Measurements from ENCODE around the gene NRXN3. TPM values are rescaled to one million over a fixed set of nuclear protein-coding genes. Genes with fewer than 3 reads are reported as not detected.

Gene NRXN3
- total RNA-seq, 2 donors from 2014 or later, result not detected

GRCh38 chr14:78857974-78858373, 687.8 kb downstream of the NRXN3 start:
- H3K4me3 Mint-ChIP-seq, result no peak overlapping the region
- H3K9me3 Mint-ChIP-seq, result peaks cover 0 to 2% of the 10 kb centered on the region in 2 donors
- H3K36me3 Mint-ChIP-seq (ENCODE audit: insufficient read depth in 2 of 2), result no peaks in the 10 kb centered on the region
- no peaks in the 10 kb centered on the region for H3K27me3 Mint-ChIP-seq (ENCODE audit: low read depth)
- no peak for ATAC-seq (replicated peaks in 1 of 2)
- H3K27ac Mint-ChIP-seq, result no peak overlapping the region
- DNase-seq, result no peak
- H3K4me1 Mint-ChIP-seq (ENCODE audit: low read depth), result no peaks in the 10 kb centered on the region

DNA sequence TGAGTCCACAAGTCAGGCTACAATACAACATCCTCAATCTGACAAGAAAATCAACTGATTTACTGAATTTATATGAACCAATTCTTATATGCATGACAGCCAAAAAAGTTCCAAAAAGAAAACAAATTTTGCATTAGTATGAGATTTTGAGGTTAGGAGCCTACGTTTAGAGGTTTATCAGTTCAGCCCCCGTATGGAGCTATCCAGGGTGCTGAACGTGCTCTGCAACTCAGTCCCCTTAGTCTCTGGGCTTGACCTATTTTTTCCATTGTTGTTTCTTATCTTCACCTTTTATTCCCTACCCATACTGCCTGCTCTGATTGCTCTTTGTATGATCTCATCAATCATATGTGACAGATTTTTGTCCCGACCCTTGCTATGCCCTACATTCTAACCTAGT, 693.0 kb downstream of the NRXN3 start:
- ATAC-seq (replicated peaks in 1 of 2) (no peak), DNase-seq (peak; percentile 3 to 8)
- no peaks in the 10 kb centered on the region for H3K36me3 Mint-ChIP-seq (ENCODE audit: insufficient read depth in 2 of 2)
- no peaks in the 10 kb centered on the region for H3K27me3 Mint-ChIP-seq (ENCODE audit: low read depth)
- peaks cover 0 to 6% of the 10 kb centered on the region in 2 donors for H3K9me3 Mint-ChIP-seq
- H3K27ac Mint-ChIP-seq, result no peak overlapping the region
- H3K4me1 Mint-ChIP-seq (ENCODE audit: low read depth), result no peaks in the 10 kb centered on the region
- no peak overlapping the region for H3K4me3 Mint-ChIP-seq

GRCh38 chr14:78872837-78873236, 702.7 kb downstream of the NRXN3 start:
- Mint-ChIP-seq H3K36me3 (ENCODE audit: insufficient read depth in 2 of 2) (no peaks in the 10 kb centered on the region), H3K27me3 (ENCODE audit: low read depth) (no peaks in the 10 kb centered on the region), H3K27ac (no peak overlapping the region), H3K4me1 (ENCODE audit: low read depth) (no peaks in the 10 kb centered on the region), H3K9me3 (peaks cover 0 to 4% of the 10 kb centered on the region in 2 donors), H3K4me3 (no peak overlapping the region)
- no peak for DNase-seq
- no peak for ATAC-seq (replicated peaks in 1 of 2)

DNA sequence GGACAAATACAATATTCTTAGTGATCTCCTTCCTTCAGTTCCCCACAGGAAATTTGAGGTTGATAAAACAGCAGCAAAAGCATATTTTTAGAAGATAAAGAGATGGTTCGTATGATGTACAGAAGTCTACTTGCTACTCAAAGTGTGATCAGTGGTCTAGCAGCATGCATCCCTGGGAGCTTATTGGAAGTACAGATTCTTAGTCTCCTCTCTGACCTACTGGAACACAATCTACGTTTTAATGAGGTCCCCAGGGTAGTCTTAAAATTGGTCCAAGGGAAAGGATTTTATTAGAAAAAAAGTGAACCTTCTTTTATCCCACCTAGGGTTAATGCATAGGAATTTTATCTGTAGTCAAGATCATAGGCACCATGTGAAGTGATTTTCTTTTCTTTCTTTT, 703.4 kb downstream of the NRXN3 start:
- Mint-ChIP-seq H3K27me3 (ENCODE audit: low read depth) (no peaks in the 10 kb centered on the region), H3K9me3 (peaks cover 0 to 4% of the 10 kb centered on the region in 2 donors), H3K4me1 (ENCODE audit: low read depth) (no peaks in the 10 kb centered on the region), H3K27ac (no peak overlapping the region), H3K4me3 (no peak overlapping the region), H3K36me3 (ENCODE audit: insufficient read depth in 2 of 2) (no peaks in the 10 kb centered on the region)
- ATAC-seq (replicated peaks in 1 of 2) (no peak), DNase-seq (no peak)

DNA sequence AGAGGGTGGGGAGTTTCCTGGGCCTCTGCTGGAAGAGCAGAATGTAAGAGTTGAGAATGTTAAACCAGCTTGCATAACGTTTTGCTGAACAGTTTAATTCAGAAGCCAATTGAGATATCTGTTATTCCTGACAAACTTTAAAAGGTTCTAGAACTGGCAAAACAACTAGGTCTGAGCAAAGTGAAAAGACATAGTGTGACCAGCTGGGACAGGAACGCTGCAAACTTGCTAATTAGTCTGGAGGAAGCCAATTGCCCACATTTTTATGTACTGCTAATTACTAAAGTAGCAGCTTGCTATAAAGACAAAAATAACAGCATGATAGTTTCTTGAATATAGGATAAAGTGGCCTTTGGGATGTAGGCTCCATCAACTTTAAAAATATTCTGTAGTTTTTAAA, 704.9 kb downstream of the NRXN3 start:
- no peak overlapping the region for H3K27ac Mint-ChIP-seq
- no peak for ATAC-seq (replicated peaks in 1 of 2)
- no peaks in the 10 kb centered on the region for H3K36me3 Mint-ChIP-seq (ENCODE audit: insufficient read depth in 2 of 2)
- peaks cover 0 to 3% of the 10 kb centered on the region in 2 donors for H3K9me3 Mint-ChIP-seq
- no peaks in the 10 kb centered on the region for H3K4me1 Mint-ChIP-seq (ENCODE audit: low read depth)
- no peak for DNase-seq
- H3K27me3 Mint-ChIP-seq (ENCODE audit: low read depth), result no peaks in the 10 kb centered on the region
- H3K4me3 Mint-ChIP-seq, result no peak overlapping the region

DNA sequence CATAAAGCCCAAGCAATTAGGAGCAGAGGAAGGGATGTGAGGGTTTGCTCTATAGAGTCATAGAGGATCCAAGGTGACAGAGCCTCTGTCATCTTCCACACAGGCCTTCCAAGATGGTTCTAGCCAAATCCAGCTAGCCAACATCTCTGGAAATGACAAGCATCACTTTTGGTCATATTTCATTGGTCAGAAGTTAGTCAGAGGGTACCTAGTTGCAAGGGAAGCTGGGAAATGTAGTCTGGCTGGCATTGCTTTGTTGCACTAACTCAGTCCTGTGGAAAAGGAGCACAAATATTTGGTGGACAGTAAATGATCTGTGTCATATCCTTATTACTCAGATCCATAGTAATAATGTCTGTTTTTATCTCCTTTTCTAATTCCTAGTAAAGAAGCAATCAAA, 715.7 kb downstream of the NRXN3 start:
- no peak overlapping the region for H3K27ac Mint-ChIP-seq
- no peaks in the 10 kb centered on the region for H3K4me1 Mint-ChIP-seq (ENCODE audit: low read depth)
- no peak for ATAC-seq (replicated peaks in 1 of 2)

DNA sequence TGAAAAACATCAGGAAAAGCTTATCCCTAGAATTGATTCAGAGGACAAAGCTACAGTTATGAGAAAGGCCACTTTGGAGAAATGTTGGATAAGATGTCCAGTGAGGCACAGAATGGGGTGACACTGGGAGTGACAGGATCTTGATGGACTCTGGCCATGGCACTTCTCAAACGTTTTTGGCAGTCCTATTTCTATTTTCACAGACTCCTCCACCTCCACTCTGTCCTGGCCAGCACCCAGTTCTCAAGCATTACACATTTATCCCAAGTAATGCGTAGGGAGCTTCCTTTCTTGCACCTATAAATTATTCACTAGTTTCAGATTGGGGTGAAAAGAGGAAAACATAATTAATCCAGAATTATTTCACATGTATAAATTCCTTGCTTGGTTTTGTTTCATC, 727.3 kb downstream of the NRXN3 start:
- no peaks in the 10 kb centered on the region for H3K27me3 Mint-ChIP-seq (ENCODE audit: low read depth)

More for the DNA sequence above, 715.7 kb downstream of the NRXN3 start:
- Mint-ChIP-seq H3K9me3 (peaks cover 3 to 5% of the 10 kb centered on the region in 2 donors), H3K4me3 (no peak overlapping the region), H3K27me3 (ENCODE audit: low read depth) (no peaks in the 10 kb centered on the region), H3K36me3 (ENCODE audit: insufficient read depth in 2 of 2) (peaks cover 0 to 3% of the 10 kb centered on the region in 2 donors)
- no peak for DNase-seq

DNA sequence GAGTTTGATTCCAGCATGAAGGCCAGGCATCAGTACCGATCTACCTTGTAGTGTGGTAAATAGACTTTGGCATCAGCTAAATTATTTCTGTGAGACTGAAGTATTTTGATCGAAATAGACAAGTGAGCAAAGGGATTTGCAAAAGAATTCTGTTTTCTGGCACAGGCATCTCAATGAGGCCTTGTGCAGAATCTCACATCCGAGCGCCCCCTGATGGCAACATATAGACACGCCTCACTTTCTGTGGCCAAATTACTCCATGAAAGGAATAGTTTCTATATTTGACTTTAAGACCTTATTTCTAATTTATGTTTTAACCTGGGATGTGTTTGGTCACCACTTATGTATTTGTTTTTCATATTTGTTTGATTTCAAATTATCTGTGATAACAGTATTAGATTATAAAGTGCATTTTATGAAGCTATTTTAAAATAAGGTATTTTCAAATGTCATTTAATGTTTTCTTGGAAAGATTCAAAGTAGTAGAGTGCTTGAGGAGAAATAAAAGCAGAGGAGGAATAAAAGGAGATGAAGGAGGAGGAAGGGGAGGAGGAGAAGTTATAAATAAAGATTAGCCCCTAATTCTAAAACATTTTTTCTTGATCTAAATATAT, 731.9 kb downstream of the NRXN3 start:
- no peak for ATAC-seq (replicated peaks in 1 of 2)
- Mint-ChIP-seq H3K4me3 (no peak overlapping the region), H3K27ac (no peak overlapping the region), H3K4me1 (ENCODE audit: low read depth) (no peaks in the 10 kb centered on the region), H3K27me3 (ENCODE audit: low read depth) (peaks cover 5% of the 10 kb centered on the region), H3K36me3 (ENCODE audit: insufficient read depth in 2 of 2) (no peaks in the 10 kb centered on the region), H3K9me3 (peaks cover 0 to 2% of the 10 kb centered on the region in 2 donors)
- DNase-seq, result peak; percentile 1 to 4

More for the DNA sequence above, 727.3 kb downstream of the NRXN3 start:
- no peak overlapping the region for H3K27ac Mint-ChIP-seq
- no peaks in the 10 kb centered on the region for H3K36me3 Mint-ChIP-seq (ENCODE audit: insufficient read depth in 2 of 2)
- H3K9me3 Mint-ChIP-seq, result peaks cover 1 to 2% of the 10 kb centered on the region in 2 donors
- H3K4me3 Mint-ChIP-seq, result no peak overlapping the region
- H3K4me1 Mint-ChIP-seq (ENCODE audit: low read depth), result no peaks in the 10 kb centered on the region
- ATAC-seq (replicated peaks in 1 of 2), result no peak
- no peak for DNase-seq

GRCh38 chr14:78904094-78904493, 733.9 kb downstream of the NRXN3 start:
- Mint-ChIP-seq H3K27me3 (ENCODE audit: low read depth) (peaks cover 5% of the 10 kb centered on the region), H3K36me3 (ENCODE audit: insufficient read depth in 2 of 2) (no peaks in the 10 kb centered on the region), H3K4me3 (no peak overlapping the region), H3K27ac (no peak overlapping the region), H3K4me1 (ENCODE audit: low read depth) (no peaks in the 10 kb centered on the region), H3K9me3 (peaks cover 0 to 5% of the 10 kb centered on the region in 2 donors)
- DNase-seq (no peak), ATAC-seq (replicated peaks in 1 of 2) (no peak)

DNA sequence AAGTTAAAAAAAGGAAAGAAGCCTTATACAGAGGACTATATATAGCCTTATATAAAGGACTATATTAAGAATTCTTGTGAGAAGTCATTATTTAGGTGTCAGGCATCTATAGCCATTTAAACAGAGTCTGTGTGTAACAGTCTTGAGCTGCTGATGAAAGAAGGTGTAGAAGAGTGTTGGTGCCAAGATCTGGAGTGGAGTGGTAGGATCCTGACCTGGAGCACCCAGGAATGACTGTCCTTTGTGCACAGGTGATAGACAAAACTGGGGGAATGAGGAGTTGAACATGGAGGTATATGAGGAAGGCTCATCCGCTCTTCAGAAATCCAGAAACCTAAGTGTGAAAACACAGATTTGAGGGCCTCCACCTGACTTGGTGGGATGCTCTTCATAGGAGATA, 747.3 kb downstream of the NRXN3 start:
- Mint-ChIP-seq H3K9me3 (peaks cover 2% of the 10 kb centered on the region in 2 donors), H3K27ac (no peak overlapping the region), H3K4me3 (no peak overlapping the region), H3K36me3 (ENCODE audit: insufficient read depth in 2 of 2) (no peaks in the 10 kb centered on the region), H3K4me1 (ENCODE audit: low read depth) (no peaks in the 10 kb centered on the region), H3K27me3 (ENCODE audit: low read depth) (peaks cover 11% of the 10 kb centered on the region)
- DNase-seq (no peak), ATAC-seq (replicated peaks in 1 of 2) (no peak)

DNA sequence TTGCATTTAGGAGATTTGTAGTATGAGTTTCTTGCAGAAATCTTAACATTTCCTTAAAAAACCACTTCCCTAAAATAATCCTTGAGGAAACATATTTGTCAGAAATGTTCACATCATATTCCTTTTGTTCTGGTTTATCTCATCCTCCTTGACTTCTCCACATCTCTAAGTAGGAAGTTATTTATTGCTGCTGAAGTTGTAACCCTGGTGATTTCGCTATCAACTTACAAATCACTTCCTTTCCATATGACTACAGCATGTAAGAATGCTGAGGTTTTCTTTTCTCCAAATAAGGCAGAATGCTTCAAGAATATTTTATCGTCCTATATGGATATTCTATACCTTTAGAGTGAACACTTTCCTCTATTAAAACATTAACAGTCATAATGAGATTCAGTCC, 751.7 kb downstream of the NRXN3 start:
- Mint-ChIP-seq H3K9me3 (peaks cover 2% of the 10 kb centered on the region in 2 donors), H3K4me1 (ENCODE audit: low read depth) (no peaks in the 10 kb centered on the region), H3K27ac (no peak overlapping the region), H3K4me3 (no peak overlapping the region), H3K27me3 (ENCODE audit: low read depth) (no peaks in the 10 kb centered on the region), H3K36me3 (ENCODE audit: insufficient read depth in 2 of 2) (no peaks in the 10 kb centered on the region)
- no peak for ATAC-seq (replicated peaks in 1 of 2)
- no peak for DNase-seq

DNA sequence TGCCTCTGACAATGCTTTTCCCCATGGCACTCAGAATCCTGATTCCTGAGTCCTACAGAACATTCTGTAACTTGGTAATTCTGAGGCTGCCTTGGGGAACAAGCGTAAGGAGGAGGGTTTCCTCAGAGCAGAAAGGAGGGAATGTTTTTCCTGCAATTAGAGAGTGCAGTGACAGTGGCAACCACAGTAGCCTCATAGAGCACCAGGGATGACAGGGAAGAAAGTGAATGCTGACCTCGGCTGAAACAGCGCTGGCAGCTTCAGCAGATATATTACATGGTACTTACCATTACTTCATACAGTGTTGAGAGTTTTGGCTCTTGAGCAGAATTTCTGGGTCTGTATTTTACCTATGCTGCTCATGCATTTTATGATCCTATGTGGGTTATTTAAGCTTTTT, 757.1 kb downstream of the NRXN3 start:
- Mint-ChIP-seq H3K27me3 (ENCODE audit: low read depth) (no peaks in the 10 kb centered on the region), H3K4me3 (no peak overlapping the region), H3K9me3 (no peaks in the 10 kb centered on the region), H3K27ac (no peak overlapping the region), H3K4me1 (ENCODE audit: low read depth) (no peaks in the 10 kb centered on the region), H3K36me3 (ENCODE audit: insufficient read depth in 2 of 2) (no peaks in the 10 kb centered on the region)
- DNase-seq, result no peak
- no peak for ATAC-seq (replicated peaks in 1 of 2)

GRCh38 chr14:78933166-78933565, 763.0 kb downstream of the NRXN3 start:
- no peaks in the 10 kb centered on the region for H3K27me3 Mint-ChIP-seq (ENCODE audit: low read depth)
- ATAC-seq (replicated peaks in 1 of 2) (no peak), DNase-seq (no peak)
- no peak overlapping the region for H3K27ac Mint-ChIP-seq
- no peak overlapping the region for H3K4me3 Mint-ChIP-seq
- H3K36me3 Mint-ChIP-seq (ENCODE audit: insufficient read depth in 2 of 2), result no peaks in the 10 kb centered on the region
- H3K4me1 Mint-ChIP-seq (ENCODE audit: low read depth), result no peaks in the 10 kb centered on the region
- H3K9me3 Mint-ChIP-seq, result no peaks in the 10 kb centered on the region

DNA sequence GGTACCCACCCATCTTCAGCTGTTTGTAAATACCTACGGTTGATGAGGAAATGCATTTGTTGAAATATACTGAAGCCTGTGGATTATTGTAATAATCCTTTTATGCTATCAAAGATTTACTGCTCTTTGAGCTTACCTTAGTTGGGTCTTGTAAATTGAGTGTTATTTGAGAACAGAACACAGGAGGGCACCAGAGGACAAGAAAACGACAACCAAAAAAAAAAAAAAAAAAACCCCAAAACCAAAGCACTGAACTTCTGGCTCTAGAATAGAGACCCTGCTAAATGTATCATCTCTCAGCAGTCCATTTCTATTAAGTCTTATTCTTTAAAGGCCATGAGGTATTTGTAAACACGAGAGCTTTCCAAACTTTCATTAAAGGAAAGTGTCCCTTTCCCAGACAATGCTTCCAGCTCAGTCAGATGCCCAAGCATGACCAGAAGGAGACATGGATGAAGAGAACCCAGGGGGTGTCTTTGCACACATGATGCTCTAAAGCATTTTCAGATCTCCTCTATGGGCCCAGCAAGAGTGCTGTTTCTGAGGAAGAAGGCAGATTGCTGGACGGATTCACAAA, 763.9 kb downstream of the NRXN3 start:
- peak in 1 of 2 donors; percentile 1 for DNase-seq
- H3K4me1 Mint-ChIP-seq (ENCODE audit: low read depth), result no peaks in the 10 kb centered on the region
- no peak overlapping the region for H3K27ac Mint-ChIP-seq
- no peaks in the 10 kb centered on the region for H3K27me3 Mint-ChIP-seq (ENCODE audit: low read depth)
- H3K9me3 Mint-ChIP-seq, result no peaks in the 10 kb centered on the region
- no peak overlapping the region for H3K4me3 Mint-ChIP-seq
- no peak for ATAC-seq (replicated peaks in 1 of 2)
- no peaks in the 10 kb centered on the region for H3K36me3 Mint-ChIP-seq (ENCODE audit: insufficient read depth in 2 of 2)
